HS-27A (cell line): ENCODE data around the gene ETV6.

Experiments
- DNase-seq: peaks from one replicate; pipeline ENCODE4 v3.0.0-alpha.2; 2012; ENCODE audit warnings: low read depth, missing footprints

Gene ETV6

DNA sequence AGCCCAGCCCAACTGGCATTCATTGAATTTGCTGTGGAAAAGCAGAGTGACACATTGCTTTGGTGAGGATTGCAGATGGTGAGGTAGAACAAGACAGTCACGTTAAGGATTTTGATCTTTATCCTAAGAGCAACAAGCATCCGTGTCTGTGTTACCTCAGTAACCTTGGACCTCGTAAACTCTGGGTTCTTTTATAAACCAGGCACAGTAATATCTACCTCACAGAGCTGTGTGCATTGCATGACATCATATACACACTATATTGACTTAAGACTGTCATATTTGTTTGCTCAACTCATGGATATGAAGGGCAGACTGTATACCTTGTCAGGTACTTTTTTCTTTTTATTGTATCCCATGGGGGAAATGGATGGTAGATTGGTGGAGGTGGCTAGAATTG is 156.2 kb downstream of the ETV6 start:
- DNase-seq, result no peak

DNA sequence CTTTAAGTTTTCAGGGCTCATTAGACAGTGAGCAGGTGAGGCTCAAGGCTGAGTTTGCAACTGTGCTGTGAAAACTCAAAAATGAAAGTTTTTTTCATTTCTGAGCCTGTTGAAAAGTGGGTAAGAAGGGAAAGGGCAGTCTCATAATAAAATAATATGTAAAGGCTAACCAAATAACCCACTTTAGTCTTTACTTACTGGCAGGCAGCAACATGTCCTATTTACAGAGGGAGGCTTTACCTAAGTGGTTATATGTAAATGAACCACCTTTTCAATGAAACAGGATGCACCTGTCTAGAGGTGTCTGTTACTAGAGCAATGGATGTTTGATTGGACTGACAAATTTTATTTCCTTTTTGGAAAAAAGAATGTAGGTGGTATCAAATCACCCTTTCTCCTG is 158.0 kb downstream of the ETV6 start:
- DNase-seq, result no peak

DNA sequence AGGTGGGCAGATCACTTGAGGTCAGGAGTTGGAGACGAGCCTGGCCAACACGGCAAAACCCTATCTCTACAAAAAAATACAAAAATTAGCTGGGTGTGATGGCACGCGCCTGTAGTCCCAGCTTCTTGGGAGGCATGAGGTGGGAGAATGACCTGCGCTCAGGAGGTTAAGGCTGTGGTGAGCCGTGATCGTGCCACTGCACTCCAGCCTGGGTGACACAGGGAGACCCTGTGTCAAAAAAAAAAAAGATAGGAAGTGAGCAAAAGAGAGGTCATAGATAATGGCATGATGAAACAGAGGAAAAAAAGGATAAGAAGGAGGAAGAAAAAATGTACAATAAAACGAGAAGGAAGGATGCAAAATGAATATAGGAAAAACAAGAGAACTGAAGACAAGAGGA is 159.5 kb downstream of the ETV6 start:
- DNase-seq, result no peak

DNA sequence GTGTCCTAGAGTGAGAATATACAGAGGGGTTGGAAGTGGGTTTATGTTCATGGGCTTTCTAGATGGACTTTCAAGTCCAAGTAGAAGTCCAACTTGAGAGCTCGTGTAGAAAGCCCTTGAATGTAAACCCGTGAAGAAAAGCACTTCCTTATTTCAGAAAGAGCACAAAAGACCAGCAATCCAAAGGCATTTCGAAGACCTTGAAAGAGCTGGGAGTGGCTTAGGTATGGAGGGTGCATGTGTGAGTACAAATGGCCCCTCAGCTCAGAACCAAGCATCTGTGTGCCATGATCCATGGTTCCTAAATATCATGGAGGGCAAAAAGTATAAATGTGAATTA is 160.7 kb downstream of the ETV6 start:
- no peak for DNase-seq

DNA sequence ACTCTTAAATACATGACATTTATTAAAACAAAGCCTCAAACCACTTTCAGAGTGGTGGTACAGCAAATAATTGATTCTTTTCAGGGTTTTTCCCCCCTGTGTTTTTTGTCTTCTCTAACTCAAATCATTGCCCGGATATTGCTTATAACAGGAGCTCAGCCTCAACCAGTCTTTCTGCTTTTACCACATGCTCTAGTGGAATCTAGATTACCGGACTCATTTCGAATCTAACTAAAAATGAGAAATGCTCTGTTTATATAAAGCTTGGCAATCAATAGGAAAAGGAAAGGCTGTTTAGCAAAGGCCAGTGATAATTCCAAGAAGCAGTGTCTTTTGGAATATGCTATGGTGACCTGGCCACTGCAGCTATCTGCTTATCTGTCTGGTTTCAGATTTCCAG is 161.5 kb downstream of the ETV6 start:
- no peak for DNase-seq

DNA sequence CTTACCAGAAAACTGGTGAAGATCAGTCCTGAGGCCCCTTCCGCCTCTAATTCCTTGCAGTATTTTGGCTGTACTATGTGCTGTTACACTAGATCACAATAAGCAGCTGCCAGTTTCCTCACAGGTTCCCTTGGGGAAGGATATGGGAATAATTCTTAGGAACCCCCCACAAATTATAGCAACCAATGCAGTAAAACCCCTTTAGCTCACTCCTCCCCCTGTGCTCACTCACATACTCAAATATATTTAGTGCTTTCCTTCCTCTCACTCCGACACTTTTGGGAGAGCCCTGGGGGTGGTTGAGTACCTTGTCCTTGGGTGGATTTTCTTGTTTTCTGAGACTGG is 162.7 kb downstream of the ETV6 start:
- no peak for DNase-seq

DNA sequence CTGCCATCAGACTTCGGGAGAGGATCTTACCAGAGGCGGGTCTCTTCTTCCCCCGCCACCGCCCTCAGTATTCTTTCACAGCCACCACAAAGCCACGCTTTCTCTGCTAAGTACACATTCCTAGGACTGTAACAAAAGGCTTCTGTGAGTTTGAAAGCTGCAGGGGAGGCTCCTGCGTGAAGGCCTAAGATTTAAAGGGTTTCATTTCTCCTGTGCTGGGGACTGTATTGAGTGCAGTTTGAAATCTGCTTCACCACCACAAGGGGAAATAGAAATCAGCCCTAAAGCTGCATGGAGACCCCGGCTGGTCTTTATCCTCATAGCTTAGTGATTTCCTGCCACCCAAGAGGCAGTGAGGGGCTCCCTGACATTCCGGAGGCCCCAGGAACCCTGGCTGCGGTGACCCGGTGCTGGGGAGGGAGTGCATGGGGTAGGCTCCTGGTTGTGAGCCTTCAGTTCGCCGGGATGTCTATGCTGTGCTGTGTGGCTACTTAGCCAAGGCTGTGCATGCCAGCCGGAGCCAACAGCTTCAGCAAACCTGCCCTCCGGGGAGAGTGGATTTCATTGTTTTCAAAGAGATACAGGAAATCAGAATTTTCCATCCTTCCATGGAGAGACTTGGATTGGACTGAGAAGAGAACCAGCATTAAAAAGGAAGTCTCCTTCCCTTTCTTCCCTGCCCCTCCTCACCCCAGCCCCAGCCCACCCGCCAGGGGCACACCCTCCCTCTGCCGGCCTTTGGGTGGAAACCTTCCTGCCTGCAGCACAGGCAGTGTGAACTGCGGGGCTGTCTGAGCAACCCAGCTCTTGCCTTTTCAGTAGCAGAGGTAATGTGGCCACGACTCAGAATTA is 163.3 kb downstream of the ETV6 start:
- no peak for DNase-seq

DNA sequence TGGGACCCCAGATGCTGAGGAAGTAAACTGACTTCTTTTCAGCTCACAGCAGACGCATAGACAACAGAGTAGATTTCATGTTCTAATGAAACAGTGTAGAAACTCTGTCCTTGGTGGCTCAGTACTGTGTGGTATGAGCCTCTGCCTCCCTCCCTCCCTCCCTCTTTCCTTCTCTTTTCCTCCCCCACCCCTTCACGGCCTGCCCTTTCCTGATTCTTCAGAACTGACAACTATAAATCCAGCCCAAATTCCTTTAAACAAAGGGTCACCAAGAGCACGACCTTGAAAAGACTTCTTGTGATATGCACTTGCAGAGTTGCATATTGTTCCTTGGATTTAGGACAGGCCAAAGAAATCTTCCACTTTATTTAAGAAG is 164.0 kb downstream of the ETV6 start:
- DNase-seq, result no peak

DNA sequence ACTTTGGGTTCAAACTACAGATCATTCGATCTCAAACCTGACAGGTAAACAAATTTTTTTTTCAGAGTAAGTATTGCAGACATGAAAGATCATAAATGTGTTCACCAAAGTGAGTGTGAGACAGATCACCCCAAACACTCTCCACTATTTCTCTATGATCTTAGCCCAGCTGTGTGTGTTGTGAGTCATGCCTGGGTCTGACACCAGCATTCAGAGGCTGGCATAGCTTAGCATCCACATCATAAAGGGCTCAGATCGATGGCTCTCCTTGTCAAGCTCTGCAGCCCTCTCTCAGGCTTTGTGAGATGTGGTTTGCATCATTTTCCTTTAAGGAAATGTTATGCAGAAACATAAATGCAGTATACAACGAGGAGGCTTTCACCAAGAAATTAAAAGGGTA is 164.9 kb downstream of the ETV6 start:
- peak; percentile 66 for DNase-seq

DNA sequence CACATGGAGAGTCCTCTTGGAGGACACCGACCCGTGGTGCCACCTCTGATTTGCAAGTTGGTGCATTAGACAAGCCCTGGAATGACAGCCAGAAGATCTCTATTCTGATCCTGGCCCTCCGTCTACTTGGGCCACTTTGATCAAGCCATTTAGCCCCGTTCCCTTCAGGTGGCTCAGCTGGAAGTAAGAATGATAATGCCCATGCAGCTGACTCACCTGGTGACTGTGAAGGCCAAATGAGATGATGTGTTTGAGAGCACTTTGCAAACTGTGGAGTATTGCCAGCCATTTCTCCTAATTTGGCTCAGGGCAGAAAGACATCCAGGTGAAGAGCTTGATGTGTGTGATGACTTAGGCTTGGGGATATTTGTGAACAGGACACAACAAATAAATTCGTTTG is 165.9 kb downstream of the ETV6 start:
- DNase-seq, result no peak

DNA sequence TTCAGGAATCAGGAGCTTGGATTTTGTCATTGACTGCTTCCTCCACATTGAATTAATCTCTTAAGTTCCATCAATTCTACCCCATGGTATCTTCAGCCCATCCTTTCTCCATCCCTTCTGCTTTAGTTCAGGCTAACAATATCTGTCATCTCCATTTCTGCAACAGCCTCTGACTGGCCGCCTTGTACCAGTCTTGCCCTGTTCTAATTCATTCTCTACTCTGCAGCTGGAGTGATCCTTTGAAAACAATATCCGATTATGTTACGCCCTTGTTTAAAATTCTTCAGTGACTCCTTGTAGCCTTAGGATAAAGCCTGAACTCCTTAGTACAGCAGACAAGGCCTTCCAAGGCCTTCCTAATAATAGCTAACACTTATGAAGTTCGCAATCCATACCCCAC is 170.2 kb downstream of the ETV6 start:
- DNase-seq, result no peak

DNA sequence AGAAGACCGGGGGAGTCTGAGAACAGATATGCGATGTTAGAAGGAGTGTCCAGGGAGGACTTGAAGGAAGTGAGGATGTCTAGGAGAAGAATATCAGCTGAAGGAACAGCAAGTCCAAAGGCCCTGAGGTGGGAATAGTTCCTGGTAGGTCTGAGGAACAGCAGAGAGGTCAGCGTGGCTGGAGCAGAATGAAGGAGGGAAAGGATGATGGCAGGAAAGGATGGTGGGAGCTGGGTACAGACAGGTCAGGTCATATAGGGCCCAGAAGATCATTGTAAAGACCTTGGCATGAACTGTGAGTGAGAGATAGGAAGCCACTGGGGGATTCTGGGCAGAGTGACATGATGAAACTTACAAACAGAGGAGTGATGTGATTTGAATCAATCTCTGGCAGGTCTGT is 171.0 kb downstream of the ETV6 start:
- DNase-seq, result no peak

DNA sequence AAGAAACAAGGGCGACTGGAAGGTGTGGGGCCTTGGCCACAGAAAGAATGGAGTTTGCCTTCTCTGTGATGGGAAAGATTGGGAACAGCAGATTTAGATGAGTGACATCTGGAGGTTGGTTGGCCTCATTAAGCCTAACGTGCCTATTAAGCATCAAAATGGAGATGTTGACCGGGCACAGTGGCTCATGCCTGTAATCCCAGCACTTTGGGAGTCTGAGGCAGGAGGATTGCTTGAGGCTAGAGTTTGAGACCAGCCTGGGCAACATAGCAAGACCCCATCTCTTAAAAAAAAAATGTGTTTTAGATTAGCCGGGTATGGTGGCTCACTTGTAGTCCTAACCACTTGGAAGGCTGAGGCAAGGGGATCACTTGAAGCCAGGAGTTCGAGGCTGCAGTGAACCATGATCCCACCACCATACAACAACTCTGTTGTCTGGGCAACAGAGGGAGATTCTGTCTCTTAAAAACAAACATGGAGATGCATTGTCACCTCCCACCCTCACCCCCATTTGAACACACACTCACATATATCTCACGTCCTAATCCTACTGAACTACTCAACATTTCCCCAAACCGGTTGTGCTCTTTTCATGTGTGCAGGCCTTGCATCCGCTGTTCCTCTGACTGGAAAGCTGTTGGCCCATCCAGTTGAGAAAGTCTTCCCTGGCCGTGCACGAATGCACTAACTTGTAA is 172.1 kb downstream of the ETV6 start:
- DNase-seq, result no peak

DNA sequence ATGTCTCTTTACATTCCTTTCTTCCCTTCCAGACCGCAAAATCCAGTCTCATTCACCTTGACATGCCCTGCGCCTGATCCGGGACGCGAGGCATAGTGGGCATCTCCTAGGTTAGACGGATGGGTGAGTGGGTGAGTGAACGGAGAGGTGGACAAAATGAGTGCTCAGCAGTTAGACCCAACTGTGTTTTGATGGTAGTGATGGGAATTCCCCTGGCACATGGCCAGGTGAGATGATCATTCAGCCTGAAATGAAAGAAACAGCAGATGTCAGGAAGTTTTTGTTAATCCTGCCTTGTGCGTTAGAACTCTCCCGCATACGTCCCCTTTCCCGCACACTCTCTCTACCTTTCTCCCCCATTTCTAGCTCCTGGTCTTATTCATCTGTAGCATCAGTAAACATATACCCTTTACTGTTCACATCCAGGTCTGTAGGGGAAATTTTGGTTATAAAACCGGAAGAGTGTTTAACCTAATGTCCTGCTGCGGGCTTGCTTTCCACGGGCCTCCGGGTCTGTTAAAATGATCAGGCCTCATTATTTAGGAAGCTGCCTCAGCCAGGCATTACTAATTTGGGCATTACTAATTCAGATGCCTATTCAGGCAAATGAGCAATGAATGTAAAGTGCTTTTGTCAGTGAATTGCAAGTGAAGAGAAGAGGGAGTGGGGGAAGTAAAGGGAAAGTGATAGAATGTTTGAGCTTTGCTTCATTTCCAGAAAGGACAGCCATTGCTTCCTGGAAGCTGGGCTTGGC is 172.8 kb downstream of the ETV6 start:
- no peak for DNase-seq

DNA sequence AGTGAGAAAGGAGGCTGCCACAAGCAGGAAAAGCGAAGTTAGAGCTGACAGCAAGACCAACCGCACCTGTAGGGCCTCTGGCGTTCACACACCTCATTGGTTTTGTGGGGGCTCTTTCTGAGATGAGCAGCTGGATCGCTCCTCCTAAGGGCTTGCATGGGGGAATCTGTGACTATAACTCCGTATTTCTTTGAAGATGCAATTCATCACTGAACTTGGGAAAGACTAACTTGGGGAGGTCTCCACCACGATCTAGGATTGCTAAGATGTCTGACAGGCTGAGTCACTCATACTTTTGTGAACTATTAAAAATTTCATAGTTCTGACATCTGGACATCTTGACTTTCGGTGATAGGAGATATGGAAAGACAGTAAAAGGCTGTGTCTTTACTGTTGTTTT is 173.6 kb downstream of the ETV6 start:
- peak; percentile 83 for DNase-seq

DNA sequence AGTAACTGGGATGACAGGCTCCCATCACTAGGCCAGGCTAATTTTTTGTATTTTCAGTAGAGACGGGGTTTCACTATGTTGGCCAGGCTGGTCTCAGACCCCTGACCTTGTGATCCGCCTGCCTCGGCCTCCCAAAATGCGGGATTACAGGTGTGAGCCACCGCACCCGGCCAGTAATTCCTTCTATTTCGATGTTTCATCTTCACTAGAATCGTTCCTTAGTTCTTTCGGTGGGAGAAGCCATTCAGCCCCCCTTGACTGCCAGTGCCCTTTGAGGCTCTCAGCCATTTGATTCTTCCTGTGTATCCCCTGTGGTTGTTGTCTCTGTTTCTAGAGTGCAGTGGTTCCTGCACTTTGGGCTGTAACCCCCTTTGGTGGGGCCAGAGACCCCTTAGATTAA is 174.1 kb downstream of the ETV6 start:
- no peak for DNase-seq

DNA sequence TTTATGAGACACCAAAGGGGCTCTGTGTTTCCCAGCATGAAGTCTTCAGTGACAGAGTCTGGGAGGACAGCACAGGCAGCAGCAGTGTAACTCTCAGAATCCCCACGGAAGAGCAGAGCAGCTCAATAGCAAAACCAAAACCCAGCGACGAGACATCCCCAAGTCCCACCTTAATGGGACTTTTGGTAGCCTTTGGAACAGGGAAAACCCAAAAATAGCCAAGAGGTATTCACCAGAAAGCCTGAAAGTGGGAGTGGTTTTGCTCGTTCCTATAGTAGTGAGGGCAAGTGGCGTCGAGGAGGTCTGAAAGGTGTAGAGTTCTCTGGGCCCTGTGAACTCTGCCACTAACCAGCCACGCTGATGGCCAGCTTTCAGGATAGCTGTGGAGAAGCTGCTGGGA is 174.6 kb downstream of the ETV6 start:
- no peak for DNase-seq

DNA sequence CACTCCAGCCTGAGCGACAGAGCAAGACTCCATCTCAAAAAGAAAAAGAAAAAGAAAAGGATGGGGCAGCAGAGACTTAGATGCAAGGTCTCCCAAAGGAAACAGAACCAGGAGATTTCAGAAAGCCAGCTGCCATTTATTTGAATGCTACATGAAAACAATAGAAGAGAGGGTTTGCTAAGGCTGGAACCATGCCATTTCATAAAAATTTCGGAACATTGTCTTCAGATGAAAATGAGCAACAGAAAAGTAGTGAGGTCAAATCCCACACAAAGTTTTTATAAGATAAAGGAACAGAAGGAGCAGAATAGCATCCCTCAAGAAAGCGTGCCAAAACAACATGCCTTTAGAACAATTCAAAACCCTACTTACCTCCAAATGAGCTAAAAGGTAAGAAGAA is 175.3 kb downstream of the ETV6 start:
- DNase-seq, result no peak

DNA sequence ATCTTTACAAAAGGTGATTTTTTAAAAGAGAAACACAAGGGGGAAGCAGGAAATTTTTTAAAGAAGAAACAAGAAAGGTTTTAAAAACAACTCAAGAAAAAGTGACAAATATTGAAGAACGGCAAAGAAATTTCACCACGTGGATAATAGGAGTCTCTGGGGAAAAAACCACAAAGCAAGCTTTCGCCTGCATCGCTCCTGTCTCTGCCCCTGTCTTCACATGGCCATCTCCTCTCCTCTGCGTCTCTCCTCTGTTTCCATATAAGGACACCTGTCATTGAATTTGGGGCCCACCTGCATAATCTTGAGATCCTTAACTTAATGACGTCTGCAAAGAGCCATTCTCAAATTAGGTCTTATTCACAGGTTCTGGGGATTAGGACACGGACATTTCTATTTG is 175.8 kb downstream of the ETV6 start:
- no peak for DNase-seq

DNA sequence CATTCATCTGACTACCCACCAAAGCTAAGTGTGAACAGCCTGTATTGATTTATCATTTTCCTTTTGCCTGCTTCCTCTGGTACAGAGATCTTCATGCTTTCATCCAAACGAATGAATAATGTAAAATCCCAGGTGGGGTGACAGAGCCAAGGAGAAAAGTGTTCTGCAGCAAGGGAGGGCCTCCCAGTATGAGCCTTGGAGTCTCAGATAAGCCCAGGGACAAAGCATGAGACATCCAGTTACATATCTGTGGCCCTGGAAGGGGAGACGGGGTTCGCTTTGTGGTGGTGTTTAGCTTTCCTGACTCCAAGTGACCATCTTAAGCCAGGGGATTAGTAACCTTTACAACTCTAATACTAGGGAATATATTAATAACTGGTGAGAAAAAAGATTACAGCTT is 177.1 kb downstream of the ETV6 start:
- no peak for DNase-seq

DNA sequence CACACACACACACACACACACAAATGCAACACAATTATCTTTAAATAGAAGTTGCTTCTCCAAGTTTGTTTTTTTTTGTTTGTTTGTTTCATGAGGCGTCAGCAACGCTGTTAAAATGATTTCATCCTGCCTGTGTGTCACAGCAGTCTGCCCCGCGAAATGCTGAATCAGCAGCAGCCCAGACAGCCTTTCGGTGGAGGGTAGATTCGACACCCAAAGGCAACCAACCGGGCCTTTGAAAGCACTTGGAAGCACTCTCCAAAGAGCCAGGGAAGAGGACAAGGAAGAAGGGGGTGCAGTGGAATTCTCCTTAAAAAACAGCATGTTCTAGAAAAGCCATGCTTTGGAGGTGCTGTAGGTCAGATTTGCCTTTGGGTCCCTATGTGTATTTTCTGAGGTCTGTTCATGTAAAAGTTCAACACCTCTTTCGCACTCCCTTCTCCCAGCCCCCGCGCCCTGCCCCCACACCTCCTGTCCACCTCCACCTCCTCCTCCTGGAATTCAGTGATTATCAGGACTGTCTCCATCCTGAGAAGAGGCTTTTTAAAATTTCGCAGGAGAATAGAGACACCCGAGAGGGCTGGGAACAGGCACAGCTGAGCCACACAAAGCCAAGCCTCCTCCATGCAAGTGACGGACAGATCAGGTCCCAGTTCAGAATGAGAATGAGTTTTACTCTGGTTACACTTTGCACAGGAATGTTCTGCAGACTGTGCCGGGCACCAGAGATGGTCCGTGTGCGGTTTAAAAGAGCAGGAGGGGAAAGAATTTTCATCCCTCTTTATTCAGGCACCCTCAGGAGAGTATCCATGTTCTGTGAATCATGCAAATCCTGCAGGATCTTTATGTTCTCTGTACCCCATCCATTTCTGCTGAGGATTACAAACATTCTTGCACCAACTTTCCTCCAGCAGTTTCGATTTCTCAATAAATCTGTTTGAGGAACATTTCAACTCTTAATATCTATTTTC is 177.9 kb downstream of the ETV6 start:
- DNase-seq, result no peak

DNA sequence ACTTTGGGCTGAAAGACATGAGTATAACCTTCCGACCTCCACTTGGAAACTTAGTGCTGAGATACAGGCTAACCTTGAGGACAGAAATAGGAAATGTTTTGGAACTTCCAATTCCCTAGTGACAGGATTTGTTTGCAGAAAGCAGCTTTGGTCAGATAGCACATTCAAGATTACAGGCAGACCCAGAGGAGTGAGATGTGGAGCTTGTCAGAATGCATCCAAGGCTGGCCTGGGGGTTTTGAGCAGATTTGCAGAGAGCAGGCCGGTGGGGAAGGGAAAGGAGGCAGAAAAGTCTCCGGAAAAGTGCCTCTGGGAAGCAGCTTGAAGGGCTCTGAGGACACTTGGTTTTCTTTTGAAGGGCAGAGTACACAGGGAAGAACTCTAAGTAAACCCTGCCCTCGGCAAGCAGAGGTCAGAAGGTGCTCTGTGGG is 180.3 kb downstream of the ETV6 start:
- no peak for DNase-seq
